SK-N-MC (cell line): Measurements from ENCODE around the gene A1CF.
"Not testable (repeated sequence)": the region's sequence is repeated elsewhere in the genome, so short reads cannot be mapped to it uniquely, and the experiment has no call there.

ENCODE experiments used
- DNase-seq: peaks from one replicate; pipeline ENCODE4 v3.0.0-alpha.2; 2011; ENCODE audit warnings: low read depth, low spot score
- H3K27ac ChIP-seq: fragments of 200-600 bp; sonication (generic); 2 replicates; pipeline ENCODE4 v1.5.1; 2016; ENCODE audit warnings: mixed run types
- H3K36me3 ChIP-seq: fragments of 200-600 bp; sonication (generic); 2 replicates; pipeline ENCODE4 v1.6.1; 2017; ENCODE audit warnings: antibody characterized with exemption, low read length, mixed read lengths; ENCODE audit not compliant: insufficient read depth
- H3K4me3 ChIP-seq: fragments of 200-600 bp; sonication (generic); 2 replicates; pipeline ENCODE4 v1.5.1; 2016
- H3K9ac ChIP-seq: fragments of 200-600 bp; sonication (generic); 2 replicates; pipeline ENCODE4 v1.8.0; 2017; ENCODE audit warnings: mixed run types, mixed read lengths; ENCODE audit not compliant: insufficient read length
- H3K9me3 ChIP-seq: fragments of 200-600 bp; sonication (generic); 2 replicates; pipeline ENCODE4 v1.6.1; 2017; ENCODE audit warnings: low read depth, mild to moderate bottlenecking, antibody characterized with exemption, low read length, moderate library complexity, mixed read lengths
- EZH2 ChIP-seq: fragments of 200-600 bp; sonication (generic); IDR thresholded peaks from one replicate; pipeline ENCODE4 v1.6.1; 2017; ENCODE audit warnings: antibody characterized with exemption
- FOXP2 ChIP-seq: optimal IDR thresholded peaks from 2 replicates; pipeline ENCODE3; 2011; ENCODE audit warnings: mild to moderate bottlenecking, moderate library complexity; ENCODE audit not compliant: insufficient read depth; ENCODE audit errors: extremely low read length, control extremely low read depth
- POLR2AphosphoS5 ChIP-seq: IDR thresholded peaks from 2 replicates; pipeline ENCODE4 v1.6.1; 2012; ENCODE audit warnings: mild to moderate bottlenecking, low read depth, low read length, borderline replicate concordance

A1CF gene, protein sequence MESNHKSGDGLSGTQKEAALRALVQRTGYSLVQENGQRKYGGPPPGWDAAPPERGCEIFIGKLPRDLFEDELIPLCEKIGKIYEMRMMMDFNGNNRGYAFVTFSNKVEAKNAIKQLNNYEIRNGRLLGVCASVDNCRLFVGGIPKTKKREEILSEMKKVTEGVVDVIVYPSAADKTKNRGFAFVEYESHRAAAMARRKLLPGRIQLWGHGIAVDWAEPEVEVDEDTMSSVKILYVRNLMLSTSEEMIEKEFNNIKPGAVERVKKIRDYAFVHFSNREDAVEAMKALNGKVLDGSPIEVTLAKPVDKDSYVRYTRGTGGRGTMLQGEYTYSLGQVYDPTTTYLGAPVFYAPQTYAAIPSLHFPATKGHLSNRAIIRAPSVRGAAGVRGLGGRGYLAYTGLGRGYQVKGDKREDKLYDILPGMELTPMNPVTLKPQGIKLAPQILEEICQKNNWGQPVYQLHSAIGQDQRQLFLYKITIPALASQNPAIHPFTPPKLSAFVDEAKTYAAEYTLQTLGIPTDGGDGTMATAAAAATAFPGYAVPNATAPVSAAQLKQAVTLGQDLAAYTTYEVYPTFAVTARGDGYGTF

DNA sequence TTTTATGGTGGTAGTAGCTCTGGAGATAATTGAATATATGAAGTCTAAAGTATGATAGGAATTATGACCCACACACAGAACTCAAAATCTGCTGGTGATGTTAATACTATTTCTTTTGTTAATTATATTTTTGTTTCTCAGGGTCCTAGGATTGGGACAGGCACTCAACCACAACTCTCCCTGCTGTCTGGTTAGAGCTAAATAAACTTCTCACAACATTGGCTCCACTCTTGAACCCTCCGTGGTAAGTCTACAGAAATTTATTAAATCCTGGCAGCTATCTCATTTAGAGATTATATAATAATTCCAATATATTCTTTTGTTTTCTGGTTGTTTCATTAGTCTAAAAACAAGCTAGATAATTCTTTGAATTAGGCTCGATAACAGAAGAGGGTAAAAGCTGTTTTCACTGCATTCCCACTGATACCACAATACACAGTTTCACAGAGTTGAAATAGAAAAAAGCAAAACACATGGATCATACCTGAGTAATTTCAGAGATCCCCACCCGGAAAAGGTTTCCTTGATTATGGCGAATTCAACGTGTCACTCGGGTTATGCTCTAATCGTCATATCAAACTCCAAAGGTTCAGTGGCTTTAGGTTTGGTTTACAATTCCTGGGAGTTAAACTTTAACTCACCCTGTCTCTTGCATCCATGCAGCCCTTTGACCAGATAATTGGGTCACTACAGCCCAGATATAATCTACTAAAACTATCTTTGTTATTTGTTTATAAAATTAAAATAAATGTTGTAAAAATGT lies at the start of gene A1CF:
TSS of gene A1CF (minus strand) at position 531 of the 763 bp plus-strand sequence. CDS start 25,687 bp downstream, outside the sequence.
- no peak for DNase-seq
- Histone ChIP-seq H3K9ac (no peak within 1 kb of the TSS), H3K36me3 (no peaks in the 10 kb centered on the region), H3K27ac (no peak within 1 kb of the TSS), H3K4me3 (no peak within 1 kb of the TSS), H3K9me3 (no peaks in the 10 kb centered on the region)
- TF ChIP-seq POLR2AphosphoS5: no peak
- no peak for TF ChIP-seq EZH2
- no peak for TF ChIP-seq FOXP2

DNA sequence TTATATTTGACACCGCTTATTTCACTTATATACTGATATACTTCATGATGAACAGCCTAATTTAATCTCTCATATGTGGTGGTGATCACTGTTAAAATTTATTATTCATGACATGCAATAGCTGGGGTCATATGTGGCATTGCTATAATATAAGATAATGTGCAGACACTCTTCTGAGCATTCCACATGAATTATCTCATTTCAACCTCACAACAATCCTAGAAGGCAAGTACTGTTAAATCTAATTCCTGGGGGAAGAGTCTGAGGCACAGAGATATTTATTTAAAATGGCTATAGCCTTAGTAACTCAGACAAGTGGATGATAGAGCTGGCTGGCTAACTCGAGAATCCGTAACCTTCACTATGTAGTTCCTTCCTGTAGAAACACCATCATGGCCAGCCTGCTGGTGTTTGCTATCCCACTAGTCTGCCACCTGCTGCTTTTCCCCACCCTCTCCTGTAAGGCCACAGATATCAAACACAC lies 46.6 kb upstream of the A1CF start:
- DNase-seq: no peak
- no peak overlapping the region for H3K27ac ChIP-seq
- no peak overlapping the region for H3K9ac ChIP-seq
- H3K36me3 ChIP-seq: no peaks in the 10 kb centered on the region
- H3K9me3 ChIP-seq: no peaks in the 10 kb centered on the region
- TF ChIP-seq POLR2AphosphoS5 (no peak), FOXP2 (no peak), EZH2 (no peak)
- H3K4me3 ChIP-seq: no peak overlapping the region

DNA sequence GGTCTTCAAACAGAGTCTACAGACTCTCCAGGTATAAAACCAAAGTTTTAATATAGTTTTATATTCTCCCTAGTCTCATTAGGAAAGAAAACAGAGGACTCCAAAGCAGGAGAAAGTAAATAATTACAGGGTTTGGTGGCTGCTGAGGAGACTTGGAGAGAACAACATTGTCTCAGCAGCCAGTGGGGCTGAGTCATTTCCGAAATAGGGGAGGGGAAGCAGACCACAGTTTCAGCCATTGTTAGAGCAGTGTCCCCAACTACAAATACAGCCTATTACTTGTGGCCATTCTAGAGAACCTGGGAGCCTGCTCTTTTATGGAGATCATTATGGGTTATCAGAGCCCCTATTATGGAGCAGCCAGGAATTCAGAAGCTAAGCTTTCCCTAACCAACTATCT lies 44.2 kb upstream of the A1CF start:
- no peak for DNase-seq
- TF ChIP-seq FOXP2 (no peak), EZH2 (no peak), POLR2AphosphoS5 (no peak)
- no peak overlapping the region for H3K27ac ChIP-seq
- H3K9ac ChIP-seq: no peak overlapping the region
- no peaks in the 10 kb centered on the region for H3K36me3 ChIP-seq
- no peak overlapping the region for H3K4me3 ChIP-seq
- no peaks in the 10 kb centered on the region for H3K9me3 ChIP-seq

DNA sequence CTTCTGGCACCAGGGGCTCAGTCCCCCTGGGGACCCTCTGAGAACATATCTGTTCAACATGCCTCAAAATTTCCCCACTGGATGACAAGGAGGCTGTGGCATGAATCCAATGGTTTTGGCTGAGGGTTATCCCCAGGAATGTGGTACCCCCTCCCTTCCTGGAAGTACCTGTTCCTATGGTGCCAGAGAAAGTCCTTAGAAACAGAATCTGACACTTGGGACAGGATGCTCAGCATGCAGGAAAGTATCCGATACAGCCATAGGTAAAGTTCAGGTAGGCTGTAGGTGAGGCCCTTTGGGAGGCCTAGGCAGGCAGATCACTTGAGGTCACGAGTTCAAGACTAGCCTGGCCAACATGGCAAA lies 42.7 kb upstream of the A1CF start:
- DNase-seq: no peak
- Histone ChIP-seq H3K36me3 (no peaks in the 10 kb centered on the region), H3K9ac (no peak overlapping the region), H3K4me3 (no peak overlapping the region), H3K9me3 (no peaks in the 10 kb centered on the region), H3K27ac (no peak overlapping the region)
- TF ChIP-seq EZH2 (no peak), FOXP2 (no peak), POLR2AphosphoS5 (no peak)

DNA sequence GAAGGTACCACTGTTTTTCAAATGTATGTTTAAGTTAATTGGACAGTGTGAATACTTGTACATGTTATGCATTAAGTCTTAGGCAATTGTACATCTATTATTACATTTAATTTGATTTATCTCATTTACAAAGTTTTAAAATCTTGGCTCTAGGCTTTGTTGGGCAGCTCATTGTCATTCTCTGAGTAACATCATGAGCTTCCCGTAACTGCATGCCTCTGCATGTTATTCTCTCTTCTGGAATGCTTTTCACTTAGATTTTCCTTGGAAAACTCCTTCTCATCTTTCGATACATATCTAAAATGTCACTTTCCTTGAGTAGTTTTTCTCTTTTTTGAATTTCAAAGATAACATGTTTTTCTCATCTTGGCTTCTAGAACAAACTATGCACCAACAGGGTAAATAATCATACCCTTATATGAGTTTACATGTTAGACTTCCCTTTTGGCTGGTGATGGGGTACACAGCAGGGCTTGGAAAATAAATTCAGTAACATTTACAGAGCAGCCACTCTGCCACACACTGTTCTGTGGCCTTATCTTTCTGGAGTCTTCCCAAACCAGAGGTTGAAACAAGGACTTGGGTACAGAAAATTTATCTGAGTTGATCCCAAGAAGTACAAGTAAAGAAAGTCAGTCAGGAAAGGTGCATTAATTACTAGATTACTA lies 42.2 kb upstream of the A1CF start:
- TF ChIP-seq FOXP2 (no peak), POLR2AphosphoS5 (no peak), EZH2 (no peak)
- Histone ChIP-seq H3K9ac (no peak overlapping the region), H3K27ac (no peak overlapping the region), H3K36me3 (no peaks in the 10 kb centered on the region), H3K4me3 (no peak overlapping the region), H3K9me3 (no peaks in the 10 kb centered on the region)
- DNase-seq: no peak

DNA sequence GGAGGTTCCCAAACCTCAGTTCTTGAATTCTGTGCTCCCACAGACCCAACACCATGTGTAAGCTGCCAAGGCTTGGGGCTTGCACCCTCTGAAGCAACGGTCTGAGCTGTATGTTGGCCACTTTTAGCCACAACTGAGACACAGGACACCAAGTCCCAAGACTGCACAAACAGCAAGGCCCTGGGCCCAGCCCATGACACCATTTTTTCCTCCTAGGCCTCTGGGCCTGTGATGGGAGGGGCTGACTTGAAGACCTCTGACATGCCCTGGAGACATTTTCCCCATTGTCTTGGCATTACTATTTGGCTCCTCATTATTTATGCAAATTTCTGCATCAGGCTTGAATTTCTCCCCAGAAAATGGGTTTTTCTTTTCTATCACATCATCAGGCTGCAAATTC lies 38.0 kb upstream of the A1CF start:
- not testable (repeated sequence) for H3K9ac ChIP-seq, DNase-seq, H3K27ac ChIP-seq, H3K4me3 ChIP-seq, H3K36me3 ChIP-seq, H3K9me3 ChIP-seq

DNA sequence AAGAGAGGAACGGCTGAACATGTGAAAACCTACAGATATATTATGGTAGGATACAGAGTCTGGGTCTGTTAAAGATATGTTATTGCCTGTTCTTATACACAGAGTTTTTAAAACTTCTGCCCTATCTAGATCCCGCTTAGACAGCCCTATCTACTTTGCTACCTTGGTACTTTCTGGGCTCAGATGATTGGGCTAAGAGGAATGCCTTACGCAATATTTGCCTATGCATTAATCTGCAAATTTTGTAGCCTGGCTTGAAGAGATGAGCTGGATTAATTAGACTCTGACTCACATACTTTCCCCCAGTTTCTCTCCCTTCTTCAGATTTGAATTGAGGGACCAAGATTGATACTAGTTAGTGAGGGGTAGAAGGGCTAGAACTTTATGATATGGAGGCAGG lies 33.6 kb upstream of the A1CF start:
- Histone ChIP-seq H3K4me3 (no peak overlapping the region), H3K27ac (no peak overlapping the region), H3K9ac (no peak overlapping the region), H3K9me3 (no peaks in the 10 kb centered on the region), H3K36me3 (no peaks in the 10 kb centered on the region)
- DNase-seq: no peak
- TF ChIP-seq FOXP2: no peak
- no peak for TF ChIP-seq POLR2AphosphoS5
- TF ChIP-seq EZH2: no peak

DNA sequence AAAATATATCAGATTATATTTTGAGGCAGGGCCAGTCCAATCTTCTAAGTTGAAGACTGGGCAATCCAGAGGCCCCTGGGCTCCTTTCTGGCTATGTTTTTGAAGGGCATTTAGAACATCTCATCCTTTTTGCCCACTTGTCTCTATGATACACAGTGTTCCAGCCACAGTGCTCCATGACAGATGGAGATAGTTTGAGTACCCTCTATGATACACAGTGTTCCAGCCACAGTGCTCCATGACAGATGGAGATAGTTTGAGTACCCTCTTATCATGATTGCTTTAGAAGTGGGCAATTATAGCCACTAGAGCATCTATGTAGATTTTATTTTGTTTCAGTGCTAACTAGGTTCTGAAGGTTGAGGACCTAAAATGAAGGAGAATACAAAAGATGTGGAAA lies 33.1 kb upstream of the A1CF start:
- H3K9ac ChIP-seq: no peak overlapping the region
- H3K4me3 ChIP-seq: no peak overlapping the region
- no peak for DNase-seq
- no peak overlapping the region for H3K27ac ChIP-seq
- H3K9me3 ChIP-seq: no peaks in the 10 kb centered on the region
- no peaks in the 10 kb centered on the region for H3K36me3 ChIP-seq
- TF ChIP-seq POLR2AphosphoS5 (no peak), FOXP2 (no peak)
